ENCODE results near the gene CDKAL1.

Gene CDKAL1

DNA sequence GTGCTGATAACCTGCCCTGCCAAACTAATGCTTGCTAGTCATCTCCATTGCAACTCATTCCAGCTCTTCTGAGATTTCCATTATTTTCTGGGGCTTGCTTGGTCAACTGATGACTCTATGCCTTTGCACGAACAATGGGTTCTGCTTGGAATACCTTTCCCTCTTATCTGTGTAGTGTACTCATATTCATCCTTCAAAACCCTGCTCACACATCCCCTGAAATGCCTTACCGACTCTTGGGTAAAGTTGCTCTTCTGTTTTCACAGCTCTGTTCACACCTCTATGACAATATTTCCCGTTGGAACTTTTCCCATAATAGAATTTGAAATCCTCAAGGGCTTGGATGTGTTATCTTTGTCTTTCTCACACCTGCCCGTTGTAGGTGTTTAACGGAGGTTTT is 728.2 kb downstream of the CDKAL1 start:
- DNase-seq: no peak
- TF ChIP-seq, protein P1, sequence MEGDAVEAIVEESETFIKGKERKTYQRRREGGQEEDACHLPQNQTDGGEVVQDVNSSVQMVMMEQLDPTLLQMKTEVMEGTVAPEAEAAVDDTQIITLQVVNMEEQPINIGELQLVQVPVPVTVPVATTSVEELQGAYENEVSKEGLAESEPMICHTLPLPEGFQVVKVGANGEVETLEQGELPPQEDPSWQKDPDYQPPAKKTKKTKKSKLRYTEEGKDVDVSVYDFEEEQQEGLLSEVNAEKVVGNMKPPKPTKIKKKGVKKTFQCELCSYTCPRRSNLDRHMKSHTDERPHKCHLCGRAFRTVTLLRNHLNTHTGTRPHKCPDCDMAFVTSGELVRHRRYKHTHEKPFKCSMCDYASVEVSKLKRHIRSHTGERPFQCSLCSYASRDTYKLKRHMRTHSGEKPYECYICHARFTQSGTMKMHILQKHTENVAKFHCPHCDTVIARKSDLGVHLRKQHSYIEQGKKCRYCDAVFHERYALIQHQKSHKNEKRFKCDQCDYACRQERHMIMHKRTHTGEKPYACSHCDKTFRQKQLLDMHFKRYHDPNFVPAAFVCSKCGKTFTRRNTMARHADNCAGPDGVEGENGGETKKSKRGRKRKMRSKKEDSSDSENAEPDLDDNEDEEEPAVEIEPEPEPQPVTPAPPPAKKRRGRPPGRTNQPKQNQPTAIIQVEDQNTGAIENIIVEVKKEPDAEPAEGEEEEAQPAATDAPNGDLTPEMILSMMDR (IDR thresholded peaks at IDR 0.05; ENCODE audit: low read depth, low read length): no peak
- H3K36me3 ChIP-seq: no peaks in the 10 kb centered on the region
- no peaks in the 10 kb centered on the region for H3K27me3 ChIP-seq
- H3K9me3 ChIP-seq: no peaks in the 10 kb centered on the region
- no peak overlapping the region for H3K4me3 ChIP-seq (ENCODE audit: low read depth, low read length)
- H3K4me1 ChIP-seq: no peaks in the 10 kb centered on the region

DNA sequence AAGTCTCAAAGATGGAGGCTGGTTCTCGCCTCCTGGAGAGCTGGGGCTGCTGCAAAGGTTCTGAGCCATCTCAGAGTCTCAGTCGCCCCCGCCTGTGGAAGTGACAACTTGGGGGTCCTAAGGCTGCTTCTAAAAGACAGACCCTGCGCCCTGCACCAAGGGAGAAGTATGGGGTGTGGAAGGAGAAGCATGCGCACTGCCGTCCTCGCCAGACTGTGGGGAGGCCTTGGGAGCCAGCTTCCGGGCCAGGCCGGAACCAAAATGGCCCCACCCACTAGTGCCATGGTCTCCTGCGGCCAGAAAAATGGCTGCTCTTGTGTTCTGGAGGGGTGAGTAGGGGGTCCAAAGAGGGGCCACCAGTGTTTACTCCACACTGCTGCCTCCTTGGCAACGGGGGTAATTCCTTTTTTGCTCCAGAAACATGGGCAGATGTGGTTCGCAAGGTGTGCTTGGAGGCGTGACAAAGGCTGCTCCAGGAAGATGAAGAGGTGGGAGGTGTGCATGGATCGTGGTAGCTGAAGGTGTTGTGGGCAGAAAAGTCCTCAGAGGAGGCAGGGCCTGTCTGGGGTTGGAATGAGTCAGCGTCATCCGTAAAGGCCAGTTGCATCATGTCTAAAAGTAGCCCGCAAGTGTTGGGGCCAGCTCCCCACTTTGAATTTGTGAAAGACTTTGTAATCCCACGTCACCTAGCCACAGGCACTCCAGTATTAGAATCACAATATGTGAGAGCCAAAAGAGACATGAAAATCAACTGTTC is 729.5 kb downstream of the CDKAL1 start:
- H3K4me3 ChIP-seq (ENCODE audit: low read depth, low read length): no peak overlapping the region
- H3K36me3 ChIP-seq: no peaks in the 10 kb centered on the region
- H3K9me3 ChIP-seq: no peaks in the 10 kb centered on the region
- TF ChIP-seq, protein P1 (IDR thresholded peaks at IDR 0.05; ENCODE audit: low read depth, low read length): no peak
- no peaks in the 10 kb centered on the region for H3K4me1 ChIP-seq
- no peak for DNase-seq
- H3K27me3 ChIP-seq: no peaks in the 10 kb centered on the region

DNA sequence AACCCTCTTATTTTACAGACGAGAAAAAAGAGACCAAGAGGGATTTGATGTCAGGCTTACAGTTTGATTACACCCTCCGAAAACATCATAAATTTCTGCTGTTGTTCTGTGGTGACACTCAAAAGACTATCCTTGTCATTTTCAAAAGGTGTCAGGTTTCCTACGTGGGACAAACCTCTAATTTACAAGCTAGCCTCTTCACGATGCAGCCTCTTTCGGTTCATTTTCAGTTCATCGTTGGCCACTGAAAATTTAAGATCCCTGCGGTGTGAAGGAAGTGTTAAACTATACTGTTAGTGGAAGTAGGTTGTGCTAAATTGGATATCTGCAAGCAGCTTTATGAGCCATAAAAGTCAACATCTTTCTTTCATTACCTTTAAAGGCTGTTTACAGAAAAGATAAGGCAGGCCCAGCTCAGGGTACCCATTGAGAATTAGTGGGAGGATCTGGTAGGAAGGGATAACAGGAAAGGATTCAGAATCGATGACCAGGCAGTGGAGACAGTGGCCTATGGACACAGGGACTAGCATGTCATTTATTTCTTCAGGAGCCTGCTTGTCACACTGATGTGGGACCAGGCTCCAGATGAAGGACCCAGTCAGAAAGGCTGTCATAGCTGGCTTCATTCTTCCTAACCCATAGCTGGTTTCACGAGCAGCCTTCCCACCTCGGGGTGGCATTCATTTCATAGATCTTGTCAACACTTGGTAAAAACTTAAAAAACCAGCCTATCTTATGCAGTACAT is 730.2 kb downstream of the CDKAL1 start:
- TF ChIP-seq, protein P1 (IDR thresholded peaks at IDR 0.05; ENCODE audit: low read depth, low read length): no peak
- H3K4me3 ChIP-seq (ENCODE audit: low read depth, low read length): no peak overlapping the region

DNA sequence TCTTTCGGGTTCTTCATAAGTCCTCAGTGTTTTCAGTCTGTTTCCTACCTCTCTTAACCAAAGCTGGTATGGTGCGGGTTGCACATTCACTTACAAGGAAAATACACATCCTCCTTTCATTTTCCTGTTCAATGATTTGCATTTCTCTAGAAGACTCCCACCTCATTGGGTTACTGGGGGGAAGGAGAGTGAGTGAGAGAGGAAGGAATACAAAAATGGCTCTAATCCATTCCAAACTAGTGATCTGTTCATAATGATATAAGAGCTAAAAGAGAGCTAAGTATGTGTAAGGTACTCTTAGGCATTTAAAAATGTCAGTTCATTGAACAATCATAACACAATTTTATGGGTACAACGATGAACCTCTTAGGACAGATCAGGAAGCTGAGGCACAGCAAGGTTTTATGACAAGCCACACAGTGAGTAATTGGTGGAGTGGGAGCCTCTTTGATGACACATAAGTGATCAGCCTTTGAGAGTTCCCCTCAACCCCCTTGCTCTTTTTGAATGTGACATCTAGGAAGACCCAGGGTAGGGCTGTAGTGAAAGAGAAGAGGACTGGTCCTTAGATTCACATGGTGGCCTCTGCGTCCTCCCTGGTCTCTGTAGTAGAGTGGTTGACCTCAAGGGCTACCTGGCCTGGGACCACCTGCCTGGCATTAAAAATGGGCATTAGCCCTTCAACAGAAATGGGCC is 730.9 kb downstream of the CDKAL1 start:
- no peaks in the 10 kb centered on the region for H3K27me3 ChIP-seq
- H3K9me3 ChIP-seq: no peaks in the 10 kb centered on the region
- H3K4me1 ChIP-seq: no peaks in the 10 kb centered on the region
- TF ChIP-seq, protein P1 (IDR thresholded peaks at IDR 0.05; ENCODE audit: low read depth, low read length): no peak
- H3K36me3 ChIP-seq: no peaks in the 10 kb centered on the region
- no peak for DNase-seq
- H3K4me3 ChIP-seq (ENCODE audit: low read depth, low read length): no peak overlapping the region

More for the DNA sequence above, 730.2 kb downstream of the CDKAL1 start:
- Histone ChIP-seq H3K4me1 (no peaks in the 10 kb centered on the region), H3K27me3 (no peaks in the 10 kb centered on the region), H3K36me3 (no peaks in the 10 kb centered on the region), H3K9me3 (no peaks in the 10 kb centered on the region)
- no peak for DNase-seq

DNA sequence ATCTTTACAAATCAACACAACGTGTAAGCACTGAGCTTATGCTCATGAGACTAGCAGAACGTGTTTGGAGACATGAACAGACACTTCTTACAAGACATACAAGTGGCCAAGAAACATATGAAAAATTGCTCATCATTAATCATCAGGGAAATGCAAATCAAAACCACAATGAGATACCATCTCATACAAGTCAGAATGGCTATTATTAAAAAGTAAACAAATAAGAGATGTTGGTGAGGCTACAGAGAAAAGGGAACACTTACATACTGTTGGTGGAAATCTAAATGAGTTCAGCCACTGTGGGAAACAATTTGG is 731.4 kb downstream of the CDKAL1 start:
- DNase-seq: no peak

More for the DNA sequence above, 731.4 kb downstream of the CDKAL1 start:
- TF ChIP-seq, protein P1 (IDR thresholded peaks at IDR 0.05; ENCODE audit: low read depth, low read length): no peak
- Histone ChIP-seq H3K4me1 (no peaks in the 10 kb centered on the region), H3K4me3 (ENCODE audit: low read depth, low read length) (no peak overlapping the region), H3K9me3 (no peaks in the 10 kb centered on the region), H3K27me3 (no peaks in the 10 kb centered on the region), H3K36me3 (no peaks in the 10 kb centered on the region)

Measured in BE2C (cell line).